ENCODE data around the gene JAML. TPM values are rescaled to one million over a fixed set of nuclear protein-coding genes. Genes with fewer than 3 reads are reported as not detected.

JAML gene
- total and polyA plus RNA-seq, 2 of the 4 experiments (the other 2 are of a cell fraction) = not detected

- H4K8ac ChIP-seq (ENCODE audit: low read depth in 2 of 2, low read length in 2 of 2) = no peak within 1 kb of the TSS; a peak in 1 of 4 replicates
- CTCF ChIA-PET = interaction anchor here (1.2 kb wide), 1 partner anchor 22 kb away, joined by 3 read pairs; no protein-coding TSS in a partner anchor
- no peak within 1 kb of the TSS; the same call in 1 of the 2 replicates for H3K56ac ChIP-seq (ENCODE audit: extremely low read depth, insufficient read depth, low read length)
- ATAC-seq (ENCODE audit: low read depth) (no peak), DNase-seq (peak; percentile 7)
- peak within 1 kb of the TSS; percentile 49; the same call in 1 of the 2 replicates for H3K9ac ChIP-seq (ENCODE audit: low read depth, low read length)
- no peak within 1 kb of the TSS for H2BK5ac ChIP-seq (ENCODE audit: low read depth, low read length, poor library complexity, severe bottlenecking)
- H2BK15ac ChIP-seq (ENCODE audit: low read depth, low read length) = no peak within 1 kb of the TSS
- intact Hi-C loops (cut with micrococcal nuclease) (no loop called here), dilution Hi-C loops (cut with HindIII; ENCODE audit: low sequenced_read_pairs, unreplicated experiment) (no loop called here), in situ Hi-C loops (cut with MboI; ENCODE audit: low sequenced_read_pairs) (no loop called here)
- H3K4me1 ChIP-seq (ENCODE audit: control insufficient read depth, insufficient read depth, low read length) = peaks cover 5% of the 10 kb centered on the region; the same call in 1 of the 2 replicates
- 18% methylated on average over 3 of the region's 14 CpGs; no CpG with 5 or more reads in 1 of the 2 experiments for WGBS, 2 experiments (ENCODE audit: extremely low coverage in 2 of 2, insufficient read length in 1 of 2)
- no peaks in the 10 kb centered on the region for H3K79me1 ChIP-seq (ENCODE audit: low read depth in 1 of 2, low read length in 2 of 2)
- no peak within 1 kb of the TSS for H2AFZ ChIP-seq (replicated peaks; ENCODE audit: low read length, poor library complexity)
- H3K9me1 ChIP-seq (ENCODE audit: insufficient read depth, low read length) = no peaks in the 10 kb centered on the region
- no TSS peak for BruUV-seq (replicated peaks)
- no peak within 1 kb of the TSS for H3K14ac ChIP-seq (replicated peaks; ENCODE audit: low read depth, low read length)
- TF ChIP-seq MXI1 (IDR thresholded peaks at IDR 0.05; ENCODE audit: borderline replicate concordance, low read depth, low read length) = no peak
- H3K9me3 ChIP-seq (ENCODE audit: control insufficient read depth, insufficient read depth, low read length) = no peaks in the 10 kb centered on the region
- no peak within 1 kb of the TSS for H2AK5ac ChIP-seq (ENCODE audit: low read depth, low read length)
- H3K23ac ChIP-seq (ENCODE audit: low read depth, low read length) = no peak within 1 kb of the TSS
- H4K5ac ChIP-seq (ENCODE audit: low read depth, low read length) = peak within 1 kb of the TSS; percentile 48; the same call in 1 of the 2 replicates
- peak within 1 kb of the TSS; percentile 57; the same call in 1 of the 2 replicates for H3K18ac ChIP-seq (ENCODE audit: low read depth, low read length)
- no peaks in the 10 kb centered on the region for H3K36me3 ChIP-seq (ENCODE audit: control insufficient read depth, insufficient read depth, low read length)
- peak within 1 kb of the TSS; percentile 31; the same call in 1 of the 2 replicates for H4K91ac ChIP-seq (ENCODE audit: insufficient read depth, low read depth, low read length)
- H2BK120ac ChIP-seq (ENCODE audit: low read depth, low read length) = no peak within 1 kb of the TSS
- POLR2A ChIA-PET (ENCODE audit: unreplicated experiment) = no interaction called here
- peak within 1 kb of the TSS; percentile 75 for H3K4me2 ChIP-seq (ENCODE audit: low read depth, low read length)
- no peak within 1 kb of the TSS for H2AK9ac ChIP-seq (replicated peaks; ENCODE audit: low read depth, low read length, poor library complexity)
- H3K4ac ChIP-seq (ENCODE audit: low read depth, low read length) = no peak within 1 kb of the TSS
- peak within 1 kb of the TSS; percentile 29; the same call in 1 of the 2 replicates for H3K4me3 ChIP-seq (ENCODE audit: insufficient read depth, low read depth, low read length)
- H2BK20ac ChIP-seq (ENCODE audit: low read depth, low read length) = no peak within 1 kb of the TSS
- no peaks in the 10 kb centered on the region for H4K20me1 ChIP-seq (ENCODE audit: insufficient read depth, low read length)
- H3K27me3 ChIP-seq (ENCODE audit: control insufficient read depth, insufficient read depth, low read length) = peaks cover 10% of the 10 kb centered on the region
- peak within 1 kb of the TSS; percentile 61 for H3K27ac ChIP-seq (ENCODE audit: insufficient read depth, low read length)
Observed at GRCh38 chr11:118175993-118176777, 48.6 kb downstream of the JAML start, which contains the start of gene SCN2B. SCN2B (minus strand) TSS chr11:118176639; CDS start chr11:118176431, 208 bp downstream.
